Calu3 (cell line): ENCODE results near the gene SLC7A4. TPM values are rescaled to one million over a fixed set of nuclear protein-coding genes. Genes with fewer than 3 reads are reported as not detected.
"Not testable (repeated sequence)": the region's sequence is repeated elsewhere in the genome, so short reads cannot be mapped to it uniquely, and the experiment has no call there.

ENCODE experiments used
- BruUV-seq: library from RNA; stranded (reverse); fragments of 400-500 nt; replicated peaks from 2 replicates; lab custom pipeline; 2021; lab: Mats Ljungman, UMichigan
- CTCF ChIA-PET: fragments of 300-600 bp; sonication (Branson Sonifier 250); formaldehyde crosslinking; loops from one replicate; lab custom pipeline; 2022; ENCODE audit warnings: antibody characterized with exemption; lab: Charles Lee
- DNase-seq: peaks from one replicate; pipeline ENCODE4 v3.0.0; 2022
- H3K27ac Mint-ChIP-seq: one replicate; pipeline ENCODE4 v1.8.0; 2022; ENCODE audit warnings: mixed read lengths; ENCODE audit not compliant: unreplicated experiment
- H3K27me3 Mint-ChIP-seq: one replicate; pipeline ENCODE4 v1.8.0; 2022; ENCODE audit warnings: mixed read lengths; ENCODE audit not compliant: unreplicated experiment
- H3K36me3 Mint-ChIP-seq: one replicate; pipeline ENCODE4 v1.8.0; 2022; ENCODE audit warnings: mild to moderate bottlenecking, moderate library complexity, mixed read lengths; ENCODE audit not compliant: insufficient read depth, unreplicated experiment
- H3K4me1 Mint-ChIP-seq: one replicate; pipeline ENCODE4 v1.8.0; 2022; ENCODE audit warnings: mild to moderate bottlenecking, low read depth, mixed read lengths; ENCODE audit not compliant: unreplicated experiment
- H3K4me3 Mint-ChIP-seq: one replicate; pipeline ENCODE4 v1.8.0; 2022; ENCODE audit warnings: mild to moderate bottlenecking, low read depth, moderate library complexity, mixed read lengths; ENCODE audit not compliant: unreplicated experiment
- H3K9me3 Mint-ChIP-seq: one replicate; pipeline ENCODE4 v1.8.0; 2022; ENCODE audit warnings: low read depth, mixed read lengths; ENCODE audit not compliant: unreplicated experiment
- CTCF ChIP-seq: fragments of 200-600 bp; IDR thresholded peaks from one replicate; pipeline ENCODE4 v1.8.0; 2022; ENCODE audit warnings: antibody characterized with exemption; ENCODE audit not compliant: unreplicated experiment
- intact Hi-C: fragments of 100-400 bp; cut with micrococcal nuclease; formaldehyde crosslinking; loops from one replicate; pipeline ENCODE4 v1.10.0; 2022; ENCODE audit not compliant: unreplicated experiment
- total RNA-seq: library from RNA; stranded (reverse); gene quantifications from 2 replicates; pipeline ENCODE4 v1.2.3, GENCODE V29; 2022

The SLC7A4 gene
- total RNA-seq, 1 experiment from 2014 or later: 0.14 TPM

- Mint-ChIP-seq H3K27me3 (no peaks in the 10 kb centered on the region), H3K27ac (peak overlapping the region; percentile 61), H3K4me1 (peaks cover 33% of the 10 kb centered on the region), H3K9me3 (no peaks in the 10 kb centered on the region), H3K4me3 (peak overlapping the region; percentile 73), H3K36me3 (peaks cover 9% of the 10 kb centered on the region)
- intact Hi-C loops: no loop called here
- no TSS peak for BruUV-seq
- DNase-seq: peak; percentile 39
- CTCF ChIA-PET: interaction anchor here (0.6 to 0.8 kb wide), 3 partner anchors 43 to 159 kb away, joined by 4 to 6 read pairs (median 5); partner anchors contain the start of gene THAP7
- TF ChIP-seq CTCF: no peak
These were observed 12.7 kb upstream of the SLC7A4 start for GRCh38 chr22:21044931-21045584.

GRCh38 chr22:21043860-21044535 is 11.6 kb upstream of the SLC7A4 start:
- CTCF ChIA-PET: no interaction called here
- Mint-ChIP-seq H3K27me3 (no peaks in the 10 kb centered on the region), H3K9me3 (no peaks in the 10 kb centered on the region), H3K36me3 (peaks cover 9% of the 10 kb centered on the region), H3K27ac (peak overlapping the region; percentile 5), H3K4me1 (peaks cover 33% of the 10 kb centered on the region), H3K4me3 (no peak overlapping the region)
- no peak for DNase-seq
- no TSS peak for BruUV-seq
- no peak for TF ChIP-seq CTCF
- intact Hi-C loops: no loop called here

GRCh38 chr22:21042978-21043859 is 10.9 kb upstream of the SLC7A4 start:
- intact Hi-C loops: no loop called here
- no peaks in the 10 kb centered on the region for H3K9me3 Mint-ChIP-seq
- H3K27me3 Mint-ChIP-seq: no peaks in the 10 kb centered on the region
- no TSS peak for BruUV-seq
- H3K36me3 Mint-ChIP-seq: peaks cover 9% of the 10 kb centered on the region
- no peak for DNase-seq
- CTCF ChIA-PET: no interaction called here
- peak overlapping the region; percentile 5 for H3K27ac Mint-ChIP-seq
- TF ChIP-seq CTCF: no peak
- no peak overlapping the region for H3K4me3 Mint-ChIP-seq
- peaks cover 33% of the 10 kb centered on the region for H3K4me1 Mint-ChIP-seq

- no peak for DNase-seq
- H3K27ac Mint-ChIP-seq: no peak overlapping the region
- TF ChIP-seq CTCF: no peak
- H3K27me3 Mint-ChIP-seq: no peaks in the 10 kb centered on the region
- intact Hi-C loops: no loop called here
- peaks cover 33% of the 10 kb centered on the region for H3K4me1 Mint-ChIP-seq
- BruUV-seq: no TSS peak
- CTCF ChIA-PET: no interaction called here
- no peaks in the 10 kb centered on the region for H3K9me3 Mint-ChIP-seq
- no peak overlapping the region for H3K4me3 Mint-ChIP-seq
- peaks cover 9% of the 10 kb centered on the region for H3K36me3 Mint-ChIP-seq
These were observed 9.6 kb upstream of the SLC7A4 start for GRCh38 chr22:21041937-21042336.

- H3K27me3 Mint-ChIP-seq, intact Hi-C loops, H3K27ac Mint-ChIP-seq, BruUV-seq, H3K9me3 Mint-ChIP-seq, CTCF ChIA-PET, H3K4me3 Mint-ChIP-seq, DNase-seq, H3K36me3 Mint-ChIP-seq: not testable (repeated sequence)
- H3K4me1 Mint-ChIP-seq: peaks cover 14% of the 10 kb centered on the region
These were observed 6.8 kb upstream of the SLC7A4 start for GRCh38 chr22:21039158-21039557.
